Tibial artery (tissue), 4 donors: ENCODE measurements around the gene KIAA1671.

ENCODE experiments used
- DNase-seq, 2 donors: peaks; one replicate each; pipeline ENCODE4 v3.0.0-alpha.2; 2019
- H3K27ac ChIP-seq, 2 donors: fragments of 200-600 bp; sonication (generic) in 1 of 2; 1 replicate in 1 of 2; 2 replicates in 1 of 2; pipeline ENCODE4 v1.5.1; 2018 to 2019; ENCODE audit warnings: mild to moderate bottlenecking in 1 of 2
- H3K27me3 ChIP-seq, 2 donors: fragments of 200-600 bp; sonication (generic) in 1 of 2; one replicate each; pipeline versions ENCODE4 v1.5.1 to v1.6.0; 2016 to 2019
- H3K36me3 ChIP-seq, 3 donors: fragments of 200-600 bp; sonication (generic) in 2 of 3; one replicate each; pipeline ENCODE4 v1.5.1; 2016 to 2019; ENCODE audit warnings: mild to moderate bottlenecking in 2 of 3
- H3K4me1 ChIP-seq, 4 donors: fragments of 200-600 bp; sonication (generic) in 2 of 4; 1 replicate in 3 of 4; 2 replicates in 1 of 4; pipeline ENCODE4 v1.5.1; 2016 to 2019
- H3K4me3 ChIP-seq, 2 donors: fragments of 200-600 bp; sonication (generic) in 1 of 2; 1 replicate in 1 of 2; 2 replicates in 1 of 2; pipeline ENCODE4 v1.5.1; 2018 to 2019; ENCODE audit warnings: mild to moderate bottlenecking in 2 of 2
- H3K9me3 ChIP-seq, 3 donors: fragments of 200-600 bp; sonication (generic) in 1 of 3; one replicate each; pipeline ENCODE4 v1.5.1; 2016 to 2019
- CTCF ChIP-seq, 2 experiments: fragments of 200-600 bp in 1 of 2; fragments of 450-650 bp in 1 of 2; IDR thresholded peaks; one replicate each; pipeline ENCODE4 v1.5.1; 2017 to 2019; ENCODE audit warnings: antibody characterized with exemption in 2 of 2, mild to moderate bottlenecking in 1 of 2, moderate library complexity in 1 of 2
- intact Hi-C: fragments of 100-400 bp; cut with DNase I; formaldehyde crosslinking; loops from one replicate; pipeline ENCODE4 v1.15.0; 2023; ENCODE audit warnings: low total_unique reads

Gene KIAA1671

GRCh38 chr22:25021976-25022711 is 69.6 kb downstream of the KIAA1671 start:
- no peaks in the 10 kb centered on the region for H3K36me3 ChIP-seq
- TF ChIP-seq CTCF (IDR thresholded peaks at IDR 0.05): no peak
- no peak overlapping the region for H3K27ac ChIP-seq
- no peak overlapping the region for H3K4me3 ChIP-seq
- DNase-seq: no peak
- no peaks in the 10 kb centered on the region for H3K27me3 ChIP-seq
- peaks cover 0 to 7% (median 1%) of the 10 kb centered on the region in 4 donors for H3K4me1 ChIP-seq
- intact Hi-C loops: no loop called here
- no peaks in the 10 kb centered on the region for H3K9me3 ChIP-seq

GRCh38 chr22:25023879-25024278 is 71.4 kb downstream of the KIAA1671 start:
- DNase-seq: no peak
- H3K27me3 ChIP-seq: no peaks in the 10 kb centered on the region
- TF ChIP-seq CTCF (IDR thresholded peaks at IDR 0.05): no peak
- no peaks in the 10 kb centered on the region for H3K9me3 ChIP-seq
- intact Hi-C loops: no loop called here
- H3K4me1 ChIP-seq: peaks cover 0 to 7% (median 1%) of the 10 kb centered on the region in 4 donors
- H3K36me3 ChIP-seq: no peaks in the 10 kb centered on the region
- H3K4me3 ChIP-seq: no peak overlapping the region
- no peak overlapping the region for H3K27ac ChIP-seq

- H3K27ac ChIP-seq: no peak overlapping the region
- no peaks in the 10 kb centered on the region for H3K27me3 ChIP-seq
- DNase-seq: no peak
- H3K4me3 ChIP-seq: no peak overlapping the region
- no peaks in the 10 kb centered on the region for H3K36me3 ChIP-seq
- no peak for TF ChIP-seq CTCF (IDR thresholded peaks at IDR 0.05)
- no peaks in the 10 kb centered on the region for H3K9me3 ChIP-seq
- peaks cover 0 to 7% (median 1%) of the 10 kb centered on the region in 4 donors for H3K4me1 ChIP-seq
- intact Hi-C loops: no loop called here
These were observed 72.4 kb downstream of the KIAA1671 start for GRCh38 chr22:25024895-25025294.

- Histone ChIP-seq H3K4me3 (no peak overlapping the region), H3K9me3 (no peaks in the 10 kb centered on the region), H3K27ac (peak overlapping the region; percentile 20 to 33), H3K36me3 (no peaks in the 10 kb centered on the region), H3K27me3 (no peaks in the 10 kb centered on the region), H3K4me1 (peaks cover 0 to 11% (median 5%) of the 10 kb centered on the region in 4 donors)
- TF ChIP-seq CTCF (IDR thresholded peaks at IDR 0.05): no peak
- intact Hi-C loops: no loop called here
- DNase-seq: no peak
These were observed 73.2 kb downstream of the KIAA1671 start for GRCh38 chr22:25025491-25026400.

GRCh38 chr22:25027043-25027906 is 74.8 kb downstream of the KIAA1671 start:
- intact Hi-C loops: no loop called here
- H3K27ac ChIP-seq: no peak overlapping the region
- H3K4me3 ChIP-seq: no peak overlapping the region
- no peak for TF ChIP-seq CTCF (IDR thresholded peaks at IDR 0.05)
- DNase-seq: no peak
- H3K36me3 ChIP-seq: no peaks in the 10 kb centered on the region
- no peaks in the 10 kb centered on the region for H3K9me3 ChIP-seq
- H3K4me1 ChIP-seq: peaks cover 0 to 16% (median 7%) of the 10 kb centered on the region in 4 donors
- H3K27me3 ChIP-seq: no peaks in the 10 kb centered on the region
